NB4 (cell line): ENCODE data around the gene STAT6.

Experiments used
- DNase-seq: peaks from one replicate; pipeline ENCODE4 v3.0.0; 2010; ENCODE audit warnings: low read depth
- H3K4me3 ChIP-seq: one replicate; pipeline ENCODE4 v1.5.1; 2011; ENCODE audit warnings: mild to moderate bottlenecking, low read depth, low read length, moderate library complexity
- CTCF ChIP-seq: IDR thresholded peaks from one replicate; pipeline ENCODE4 v1.5.1; 2012; ENCODE audit warnings: low read depth, low read length
- MAX ChIP-seq: IDR thresholded peaks from 2 replicates; pipeline ENCODE4 v1.6.1; 2011; ENCODE audit warnings: low read depth, low read length
- MYC ChIP-seq: IDR thresholded peaks from 2 replicates; pipeline ENCODE4 v1.6.1; 2011; ENCODE audit warnings: low read depth, low read length
- POLR2A ChIP-seq: IDR thresholded peaks from 2 replicates; pipeline ENCODE4 v1.6.1; 2011; ENCODE audit warnings: mild to moderate bottlenecking; ENCODE audit not compliant: insufficient read length; ENCODE audit errors: extremely low read depth

The STAT6 gene

GRCh38 chr12:57141249-57141648, 30.1 kb upstream of the STAT6 start:
- no peak for DNase-seq
- no peak overlapping the region for H3K4me3 ChIP-seq
- TF ChIP-seq MAX (no peak), MYC (no peak), POLR2A (no peak), CTCF (no peak)

GRCh38 chr12:57139796-57140649, 28.9 kb upstream of the STAT6 start:
- H3K4me3 ChIP-seq: no peak overlapping the region
- peak; percentile 73 for DNase-seq
- TF ChIP-seq MYC: no peak
- TF ChIP-seq POLR2A: no peak
- 0 out of 2 replicates have a peak, but pooled peaks have one; percentile 16 for TF ChIP-seq MAX
- TF ChIP-seq CTCF: no peak

- peak; percentile 56 for DNase-seq
- TF ChIP-seq MAX (no peak), MYC (no peak), CTCF (no peak)
- H3K4me3 ChIP-seq: no peak overlapping the region
These were observed 27.5 kb upstream of the STAT6 start for GRCh38 chr12:57138526-57139272.

GRCh38 chr12:57135527-57136326, 24.6 kb upstream of the STAT6 start:
- TF ChIP-seq MYC (no peak), CTCF (no peak), MAX (no peak)
- no peak for DNase-seq
- H3K4me3 ChIP-seq: no peak overlapping the region

- H3K4me3 ChIP-seq: no peak overlapping the region
- TF ChIP-seq POLR2A: no peak
- TF ChIP-seq CTCF: no peak
- TF ChIP-seq MAX: no peak
- no peak for TF ChIP-seq MYC
- no peak for DNase-seq
These were observed 23.8 kb upstream of the STAT6 start for GRCh38 chr12:57134949-57135348.
